ENCODE data around the gene MYCBP2. TPM values are rescaled to one million over a fixed set of nuclear protein-coding genes. Genes with fewer than 3 reads are reported as not detected.
A peak's percentile ranks its signal among the peaks of the same experiment; 100 is the strongest.

Gene MYCBP2, protein sequence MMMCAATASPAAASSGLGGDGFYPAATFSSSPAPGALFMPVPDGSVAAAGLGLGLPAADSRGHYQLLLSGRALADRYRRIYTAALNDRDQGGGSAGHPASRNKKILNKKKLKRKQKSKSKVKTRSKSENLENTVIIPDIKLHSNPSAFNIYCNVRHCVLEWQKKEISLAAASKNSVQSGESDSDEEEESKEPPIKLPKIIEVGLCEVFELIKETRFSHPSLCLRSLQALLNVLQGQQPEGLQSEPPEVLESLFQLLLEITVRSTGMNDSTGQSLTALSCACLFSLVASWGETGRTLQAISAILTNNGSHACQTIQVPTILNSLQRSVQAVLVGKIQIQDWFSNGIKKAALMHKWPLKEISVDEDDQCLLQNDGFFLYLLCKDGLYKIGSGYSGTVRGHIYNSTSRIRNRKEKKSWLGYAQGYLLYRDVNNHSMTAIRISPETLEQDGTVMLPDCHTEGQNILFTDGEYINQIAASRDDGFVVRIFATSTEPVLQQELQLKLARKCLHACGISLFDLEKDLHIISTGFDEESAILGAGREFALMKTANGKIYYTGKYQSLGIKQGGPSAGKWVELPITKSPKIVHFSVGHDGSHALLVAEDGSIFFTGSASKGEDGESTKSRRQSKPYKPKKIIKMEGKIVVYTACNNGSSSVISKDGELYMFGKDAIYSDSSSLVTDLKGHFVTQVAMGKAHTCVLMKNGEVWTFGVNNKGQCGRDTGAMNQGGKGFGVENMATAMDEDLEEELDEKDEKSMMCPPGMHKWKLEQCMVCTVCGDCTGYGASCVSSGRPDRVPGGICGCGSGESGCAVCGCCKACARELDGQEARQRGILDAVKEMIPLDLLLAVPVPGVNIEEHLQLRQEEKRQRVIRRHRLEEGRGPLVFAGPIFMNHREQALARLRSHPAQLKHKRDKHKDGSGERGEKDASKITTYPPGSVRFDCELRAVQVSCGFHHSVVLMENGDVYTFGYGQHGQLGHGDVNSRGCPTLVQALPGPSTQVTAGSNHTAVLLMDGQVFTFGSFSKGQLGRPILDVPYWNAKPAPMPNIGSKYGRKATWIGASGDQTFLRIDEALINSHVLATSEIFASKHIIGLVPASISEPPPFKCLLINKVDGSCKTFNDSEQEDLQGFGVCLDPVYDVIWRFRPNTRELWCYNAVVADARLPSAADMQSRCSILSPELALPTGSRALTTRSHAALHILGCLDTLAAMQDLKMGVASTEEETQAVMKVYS (N-terminal part only)
- 10 to 100 TPM; 11.2 to 33.0 (median 23.5) TPM for polyA plus RNA-seq
- long read RNA-seq, donor 1, result 0 reads
- long read RNA-seq, donor 2, result 0 reads
- long read RNA-seq, donor 3, partial matches to known transcripts, result 8 of 9 reads
- long read RNA-seq, donor 3, other reads (novel, unspliced or antisense), result 0 of 9 reads
- long read RNA-seq, donor 4, result 0 reads
- long read RNA-seq, donor 5, result 0 reads
- long read RNA-seq, donor 6, result 0 reads
- long read RNA-seq, donor 7, result 0 reads
- long read RNA-seq, donor 8, result 0 reads
- long read RNA-seq, donor 9, result 0 reads
- long read RNA-seq, donor 10, partial matches to known transcripts, result 0 of 4 reads
- long read RNA-seq, donor 10, other reads (novel, unspliced or antisense), result 0 of 4 reads

DNA sequence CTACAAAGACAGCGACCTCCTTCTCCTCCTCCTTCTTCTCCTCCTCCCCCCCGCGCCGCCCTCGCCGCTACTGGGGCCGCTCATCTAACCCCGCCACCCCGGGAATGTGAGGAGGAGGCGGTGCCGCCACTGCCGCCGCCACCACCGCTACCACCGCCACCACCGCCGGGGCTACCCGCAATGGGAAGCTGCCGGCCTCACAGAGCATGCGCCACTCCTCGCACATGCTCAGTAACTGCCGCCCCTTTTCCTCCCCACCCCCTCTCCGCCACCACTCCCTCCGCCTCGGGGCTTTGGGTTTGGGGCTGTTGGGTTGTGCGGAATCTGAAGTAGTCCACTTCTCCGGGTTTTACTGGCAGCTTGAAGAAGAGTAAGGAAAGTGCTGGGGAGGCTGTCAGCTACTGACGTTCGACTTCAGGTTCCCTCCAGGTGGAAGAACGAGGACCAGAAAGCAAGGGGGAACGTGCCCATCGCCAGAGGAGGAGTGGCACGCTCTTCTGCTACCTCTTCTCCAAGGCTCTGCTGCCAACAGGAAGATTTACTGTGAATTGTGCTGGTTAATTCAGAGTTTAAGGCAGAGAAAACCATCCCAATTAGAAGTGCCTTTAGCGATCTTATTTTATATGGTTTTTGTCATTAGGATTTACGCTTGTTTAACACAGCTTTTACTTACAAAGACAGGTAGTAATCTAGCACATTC, at the start of gene MYCBP2:
MYCBP2 (minus strand) TSS at position 190 of the 700 bp plus-strand sequence. CDS start 319 bp downstream, outside the sequence.
- peak within 1 kb of the TSS; percentile 59 to 87 (median 77) for H3K4me3 ChIP-seq (ENCODE audit: low read depth in 1 of 3, low read length in 3 of 3)
- H3K36me3 ChIP-seq (ENCODE audit: control insufficient read depth in 3 of 3, insufficient read depth in 2 of 3, low read depth in 1 of 3, low read length in 3 of 3), result no peaks in the 10 kb centered on the region
- peaks cover 3 to 16% (median 7%) of the 10 kb centered on the region in 3 donors for H3K4me1 ChIP-seq (ENCODE audit: control insufficient read depth in 3 of 3, insufficient read depth in 2 of 3, low read depth in 1 of 3, low read length in 2 of 3)
- no peaks in the 10 kb centered on the region for H3K9me3 ChIP-seq (ENCODE audit: control insufficient read depth in 2 of 2, insufficient read depth in 1 of 2, low read depth in 1 of 2, low read length in 1 of 2)
- H3K27ac ChIP-seq (ENCODE audit: low read depth in 1 of 3, low read length in 2 of 3), result peak within 1 kb of the TSS; percentile 70 to 73 (median 71)
- DNase-seq (peak; percentile 99), FAIRE-seq (no peak)
- no peaks in the 10 kb centered on the region for H3K27me3 ChIP-seq (ENCODE audit: control insufficient read depth in 3 of 3, insufficient read depth in 3 of 3, low read length in 3 of 3)
- 1 to 2% (median 2%) methylated on average over 20 to 35 of the region's 35 CpGs for WGBS, 3 donors

DNA sequence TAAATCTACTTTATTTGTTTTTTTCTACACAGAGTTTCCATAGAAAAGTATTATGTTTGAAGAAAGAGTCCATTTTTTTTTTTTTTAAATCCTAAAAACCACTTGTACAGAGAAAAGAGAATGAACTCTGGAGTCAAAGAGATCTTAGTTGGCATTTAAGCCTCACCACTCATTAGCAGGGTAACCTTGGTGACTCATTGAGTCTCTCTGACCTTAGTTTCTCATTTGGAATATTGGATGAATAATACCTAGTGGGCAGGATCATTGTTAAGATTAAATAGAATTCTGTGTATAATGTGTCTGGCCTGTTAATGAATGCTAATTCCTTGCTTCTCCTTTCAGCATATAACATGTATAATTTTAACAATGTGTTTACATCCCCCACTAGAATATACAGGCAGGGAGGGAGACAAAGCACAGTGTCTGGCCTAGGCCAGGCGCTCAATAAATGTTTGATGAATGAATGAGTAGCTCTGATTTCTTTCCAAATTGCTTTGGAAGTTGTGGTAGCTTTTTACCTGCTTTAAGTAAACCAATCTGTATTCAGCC, 48.7 kb upstream of the MYCBP2 start:
- no peak for DNase-seq
- Histone ChIP-seq H3K4me1 (ENCODE audit: control insufficient read depth in 3 of 3, insufficient read depth in 2 of 3, low read depth in 1 of 3, low read length in 2 of 3) (no peaks in the 10 kb centered on the region), H3K4me3 (ENCODE audit: low read depth in 1 of 3, low read length in 3 of 3) (no peak overlapping the region), H3K27ac (ENCODE audit: low read depth in 1 of 3, low read length in 2 of 3) (no peak overlapping the region), H3K36me3 (ENCODE audit: control insufficient read depth in 3 of 3, insufficient read depth in 2 of 3, low read depth in 1 of 3, low read length in 3 of 3) (no peaks in the 10 kb centered on the region), H3K27me3 (ENCODE audit: control insufficient read depth in 3 of 3, insufficient read depth in 3 of 3, low read length in 3 of 3) (no peaks in the 10 kb centered on the region), H3K9me3 (ENCODE audit: control insufficient read depth in 2 of 2, insufficient read depth in 1 of 2, low read depth in 1 of 2, low read length in 1 of 2) (no peaks in the 10 kb centered on the region)
- WGBS, 3 donors, result 84 to 94% (median 86%) methylated on average over 1 of the region's 1 CpG
- FAIRE-seq, result no peak

DNA sequence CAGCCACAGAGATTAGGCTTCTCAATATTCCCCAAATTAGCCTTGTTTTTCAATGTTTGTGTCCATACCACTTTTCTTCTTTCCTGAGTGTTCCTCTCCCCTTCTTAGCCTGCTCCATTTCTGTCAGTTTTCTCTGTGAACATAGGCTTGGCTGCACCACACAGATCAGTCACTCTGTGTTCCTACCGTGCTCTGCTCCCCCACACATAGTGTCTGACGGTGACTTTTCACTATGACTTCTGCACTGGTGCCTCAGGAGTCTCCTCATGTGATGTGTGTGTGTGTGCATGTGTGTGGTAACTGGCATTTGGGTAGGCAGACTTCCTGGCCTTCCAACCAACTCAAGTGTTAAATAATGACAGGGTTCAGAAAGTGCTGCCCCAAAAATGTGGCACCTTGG, 47.9 kb upstream of the MYCBP2 start:
- no peaks in the 10 kb centered on the region for H3K9me3 ChIP-seq (ENCODE audit: control insufficient read depth in 2 of 2, insufficient read depth in 1 of 2, low read depth in 1 of 2, low read length in 1 of 2)
- FAIRE-seq (no peak), DNase-seq (no peak)
- no peaks in the 10 kb centered on the region for H3K4me1 ChIP-seq (ENCODE audit: control insufficient read depth in 3 of 3, insufficient read depth in 2 of 3, low read depth in 1 of 3, low read length in 2 of 3)
- H3K36me3 ChIP-seq (ENCODE audit: control insufficient read depth in 3 of 3, insufficient read depth in 2 of 3, low read depth in 1 of 3, low read length in 3 of 3), result no peaks in the 10 kb centered on the region
- no peaks in the 10 kb centered on the region for H3K27me3 ChIP-seq (ENCODE audit: control insufficient read depth in 3 of 3, insufficient read depth in 3 of 3, low read length in 3 of 3)
- 65 to 75% (median 67%) methylated on average over 2 of the region's 2 CpGs for WGBS, 3 donors
- H3K4me3 ChIP-seq (ENCODE audit: low read depth in 1 of 3, low read length in 3 of 3), result no peak overlapping the region
- no peak overlapping the region for H3K27ac ChIP-seq (ENCODE audit: low read depth in 1 of 3, low read length in 2 of 3)

DNA sequence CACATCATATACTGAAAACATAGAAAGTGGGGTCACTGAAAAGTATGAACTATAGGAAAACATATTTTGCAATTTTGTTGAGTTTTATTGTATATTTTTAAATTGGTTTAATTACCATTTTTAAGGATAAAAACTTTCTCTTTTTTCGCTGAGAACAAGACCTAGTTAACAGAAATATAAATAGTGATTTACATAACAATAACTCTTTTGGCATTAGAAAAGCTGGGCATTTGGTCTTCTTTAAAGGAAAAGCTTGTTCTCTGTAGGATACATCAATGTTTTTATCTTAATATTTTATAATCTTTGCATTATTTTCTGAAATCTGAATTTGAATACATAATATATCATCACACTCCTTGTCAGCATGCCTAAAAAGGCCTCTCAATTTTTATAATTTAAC, 47.4 kb upstream of the MYCBP2 start:
- no peaks in the 10 kb centered on the region for H3K9me3 ChIP-seq (ENCODE audit: control insufficient read depth in 2 of 2, insufficient read depth in 1 of 2, low read depth in 1 of 2, low read length in 1 of 2)
- DNase-seq, result no peak
- no peaks in the 10 kb centered on the region for H3K4me1 ChIP-seq (ENCODE audit: control insufficient read depth in 3 of 3, insufficient read depth in 2 of 3, low read depth in 1 of 3, low read length in 2 of 3)
- no peaks in the 10 kb centered on the region for H3K36me3 ChIP-seq (ENCODE audit: control insufficient read depth in 3 of 3, insufficient read depth in 2 of 3, low read depth in 1 of 3, low read length in 3 of 3)
- H3K27ac ChIP-seq (ENCODE audit: low read depth in 1 of 3, low read length in 2 of 3), result no peak overlapping the region
- no peak for FAIRE-seq
- 64 to 77% (median 71%) methylated on average over 1 of the region's 1 CpG for WGBS, 3 donors
- no peak overlapping the region for H3K4me3 ChIP-seq (ENCODE audit: low read depth in 1 of 3, low read length in 3 of 3)
- H3K27me3 ChIP-seq (ENCODE audit: control insufficient read depth in 3 of 3, insufficient read depth in 3 of 3, low read length in 3 of 3), result no peaks in the 10 kb centered on the region

DNA sequence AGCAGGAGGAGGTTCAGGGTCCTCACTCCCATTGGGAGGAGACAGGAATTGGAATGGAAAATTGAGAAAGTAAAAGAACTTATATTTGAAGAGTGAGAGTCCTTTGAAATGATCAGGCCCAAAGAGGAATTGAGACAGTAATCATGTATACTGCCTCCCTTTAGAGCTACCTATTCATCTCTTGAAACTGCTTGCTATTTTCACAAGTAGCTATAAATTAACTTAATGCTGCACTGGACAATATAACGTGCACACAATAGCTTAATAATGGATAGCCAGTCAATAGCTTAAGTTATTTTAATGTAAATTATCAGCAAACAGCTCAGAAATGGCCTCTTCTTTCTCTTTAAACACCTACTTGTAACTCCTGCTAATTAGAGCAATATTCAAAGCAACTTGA, 46.6 kb upstream of the MYCBP2 start:
- DNase-seq (no peak), FAIRE-seq (no peak)
- Histone ChIP-seq H3K4me3 (ENCODE audit: low read depth in 1 of 3, low read length in 3 of 3) (no peak overlapping the region), H3K27ac (ENCODE audit: low read depth in 1 of 3, low read length in 2 of 3) (no peak overlapping the region), H3K9me3 (ENCODE audit: control insufficient read depth in 2 of 2, insufficient read depth in 1 of 2, low read depth in 1 of 2, low read length in 1 of 2) (no peaks in the 10 kb centered on the region), H3K4me1 (ENCODE audit: control insufficient read depth in 3 of 3, insufficient read depth in 2 of 3, low read depth in 1 of 3, low read length in 2 of 3) (no peaks in the 10 kb centered on the region), H3K36me3 (ENCODE audit: control insufficient read depth in 3 of 3, insufficient read depth in 2 of 3, low read depth in 1 of 3, low read length in 3 of 3) (no peaks in the 10 kb centered on the region), H3K27me3 (ENCODE audit: control insufficient read depth in 3 of 3, insufficient read depth in 3 of 3, low read length in 3 of 3) (no peaks in the 10 kb centered on the region)
- WGBS, 3 donors, result 62 to 67% (median 62%) methylated on average over 1 of the region's 1 CpG

DNA sequence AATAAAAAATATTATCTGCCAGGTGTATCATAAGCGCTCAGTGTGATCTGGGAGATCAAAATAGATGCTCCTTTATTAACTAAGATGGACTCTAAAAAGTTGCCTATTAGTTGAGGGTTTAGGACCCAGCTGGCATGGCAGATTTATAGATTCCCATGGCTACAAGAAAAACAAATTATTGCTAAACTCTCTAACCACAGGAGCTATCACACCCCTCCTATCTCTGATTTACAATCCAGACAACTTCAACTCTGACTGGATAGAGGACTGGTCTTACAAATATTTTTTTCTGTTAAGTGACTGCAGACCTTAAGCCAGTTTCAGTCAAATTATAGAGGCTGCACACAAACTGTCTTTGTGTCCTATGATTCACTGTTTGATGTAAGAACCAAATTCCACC, 45.4 kb upstream of the MYCBP2 start:
- DNase-seq (no peak), FAIRE-seq (no peak)
- no peaks in the 10 kb centered on the region for H3K9me3 ChIP-seq (ENCODE audit: control insufficient read depth in 2 of 2, insufficient read depth in 1 of 2, low read depth in 1 of 2, low read length in 1 of 2)
- no peak overlapping the region for H3K4me3 ChIP-seq (ENCODE audit: low read depth in 1 of 3, low read length in 3 of 3)
- H3K36me3 ChIP-seq (ENCODE audit: control insufficient read depth in 3 of 3, insufficient read depth in 2 of 3, low read depth in 1 of 3, low read length in 3 of 3), result no peaks in the 10 kb centered on the region
- H3K4me1 ChIP-seq (ENCODE audit: control insufficient read depth in 3 of 3, insufficient read depth in 2 of 3, low read depth in 1 of 3, low read length in 2 of 3), result no peaks in the 10 kb centered on the region
- no peak overlapping the region for H3K27ac ChIP-seq (ENCODE audit: low read depth in 1 of 3, low read length in 2 of 3)
- H3K27me3 ChIP-seq (ENCODE audit: control insufficient read depth in 3 of 3, insufficient read depth in 3 of 3, low read length in 3 of 3), result no peaks in the 10 kb centered on the region
- WGBS, 3 donors, result 69 to 100% (median 71%) methylated on average over 1 of the region's 1 CpG

DNA sequence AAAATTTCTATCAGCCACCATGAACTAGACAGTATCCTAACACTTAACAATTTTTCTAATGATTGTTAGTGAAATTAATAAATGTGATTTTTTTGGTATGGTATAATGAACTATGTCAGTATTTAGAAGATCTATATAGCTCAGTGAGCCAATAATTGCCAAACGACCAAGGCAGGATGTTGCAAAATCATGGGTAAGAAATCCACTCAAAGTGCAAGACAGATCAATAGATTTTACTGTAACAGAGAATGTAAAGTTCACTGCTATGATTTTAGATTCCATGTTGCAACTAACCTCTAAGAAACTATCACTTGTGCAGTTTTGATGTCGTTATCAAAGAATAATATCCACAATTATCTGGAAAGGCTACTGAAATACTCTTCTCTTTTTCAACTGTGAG, 44.0 kb upstream of the MYCBP2 start:
- DNase-seq (no peak), FAIRE-seq (no peak)
- WGBS, 3 donors, result 59 to 76% (median 70%) methylated on average over 2 of the region's 2 CpGs
- no peaks in the 10 kb centered on the region for H3K4me1 ChIP-seq (ENCODE audit: control insufficient read depth in 3 of 3, insufficient read depth in 2 of 3, low read depth in 1 of 3, low read length in 2 of 3)
- H3K27me3 ChIP-seq (ENCODE audit: control insufficient read depth in 3 of 3, insufficient read depth in 3 of 3, low read length in 3 of 3), result no peaks in the 10 kb centered on the region
- no peaks in the 10 kb centered on the region for H3K9me3 ChIP-seq (ENCODE audit: control insufficient read depth in 2 of 2, insufficient read depth in 1 of 2, low read depth in 1 of 2, low read length in 1 of 2)
- no peaks in the 10 kb centered on the region for H3K36me3 ChIP-seq (ENCODE audit: control insufficient read depth in 3 of 3, insufficient read depth in 2 of 3, low read depth in 1 of 3, low read length in 3 of 3)
- no peak overlapping the region for H3K27ac ChIP-seq (ENCODE audit: low read depth in 1 of 3, low read length in 2 of 3)
- H3K4me3 ChIP-seq (ENCODE audit: low read depth in 1 of 3, low read length in 3 of 3), result no peak overlapping the region
